Activated CD4-positive, alpha-beta T cell treated with anti-CD3 and anti-CD28 coated beads for 36 hours (primary cell): ENCODE results near the gene CDH23. TPM values are rescaled to one million over a fixed set of nuclear protein-coding genes. Genes with fewer than 3 reads are reported as not detected.

ENCODE experiments used
- ATAC-seq: fragments of 200-7000 bp; cut with Tn5 transposase; one replicate; pipeline ENCODE4 v1.10.0; 2021; ENCODE audit warnings: mild to moderate bottlenecking, moderate library complexity
- CTCF ChIA-PET: fragments of 350-600 bp; sonication (Branson Sonifier 250); formaldehyde crosslinking; loops from one replicate; lab custom pipeline; 2021; ENCODE audit warnings: antibody characterized with exemption; lab: Charles Lee
- POLR2A ChIA-PET: fragments of 350-600 bp; sonication (Branson Sonifier 250); formaldehyde crosslinking; loops from one replicate; lab custom pipeline; 2021; ENCODE audit warnings: antibody characterized with exemption, inconsistent platforms; lab: Charles Lee
- DNase-seq: peaks from one replicate; pipeline ENCODE4 v3.0.0-alpha.2; 2020
- H3K27ac Mint-ChIP-seq: one replicate; pipeline ENCODE4 v1.8.0; 2021; ENCODE audit warnings: mixed read lengths
- H3K27me3 Mint-ChIP-seq: one replicate; pipeline ENCODE4 v1.8.0; 2021; ENCODE audit warnings: mixed read lengths
- H3K36me3 Mint-ChIP-seq: one replicate; pipeline ENCODE4 v1.8.0; 2021; ENCODE audit warnings: low read depth, mixed read lengths
- H3K4me1 Mint-ChIP-seq: one replicate; pipeline ENCODE4 v1.8.0; 2021; ENCODE audit warnings: mixed read lengths
- H3K4me3 Mint-ChIP-seq: one replicate; pipeline ENCODE4 v1.8.0; 2021; ENCODE audit warnings: mild to moderate bottlenecking, moderate library complexity, mixed read lengths
- H3K9me3 Mint-ChIP-seq: one replicate; pipeline ENCODE4 v1.8.0; 2021; ENCODE audit warnings: low read depth, mixed read lengths
- intact Hi-C, 2 experiments: fragments of 100-400 bp; cut with DNase I in 1 of 2; cut with micrococcal nuclease in 1 of 2; formaldehyde crosslinking; loops; one replicate each; pipeline versions ENCODE4 v1.14.2 to v1.15.1; 2022 to 2024; cut with DNase I, micrococcal nuclease
- total RNA-seq, 2 experiments: library from RNA; stranded (reverse); gene quantifications; one replicate each; pipeline ENCODE4 v1.2.3, GENCODE V29; 2021

Gene CDH23
- total RNA-seq, 2 experiments from 2014 or later: 1.5 to 1.6 TPM

- Mint-ChIP-seq H3K27ac (no peak overlapping the region), H3K9me3 (no peaks in the 10 kb centered on the region), H3K4me1 (peaks cover 13% of the 10 kb centered on the region), H3K36me3 (no peaks in the 10 kb centered on the region), H3K4me3 (no peak overlapping the region), H3K27me3 (no peaks in the 10 kb centered on the region)
- POLR2A ChIA-PET: no interaction called here
- DNase-seq: no peak
- intact Hi-C loops: no loop called here
- peak; percentile 66 for ATAC-seq
- CTCF ChIA-PET: interaction anchor here (0.6 kb wide), 1 partner anchor 249 kb away, joined by 3 read pairs; no protein-coding TSS in a partner anchor
Measured at GRCh38 chr10:71797533-71798307, 401.0 kb downstream of the CDH23 start.

GRCh38 chr10:71798308-71798624 is 401.5 kb downstream of the CDH23 start:
- CTCF ChIA-PET: no interaction called here
- ATAC-seq: no peak

GRCh38 chr10:71799112-71799511 is 402.4 kb downstream of the CDH23 start:
- Mint-ChIP-seq H3K27ac (no peak overlapping the region), H3K27me3 (no peaks in the 10 kb centered on the region), H3K36me3 (no peaks in the 10 kb centered on the region), H3K4me3 (no peak overlapping the region), H3K9me3 (no peaks in the 10 kb centered on the region), H3K4me1 (peaks cover 13% of the 10 kb centered on the region)
- ChIA-PET POLR2A (no interaction called here), CTCF (no interaction called here)
- ATAC-seq (no peak), DNase-seq (no peak)
- intact Hi-C loops: no loop called here

More at GRCh38 chr10:71798308-71798624, 401.5 kb downstream of the CDH23 start:
- Mint-ChIP-seq H3K4me3 (no peak overlapping the region), H3K4me1 (peaks cover 13% of the 10 kb centered on the region), H3K36me3 (no peaks in the 10 kb centered on the region), H3K9me3 (no peaks in the 10 kb centered on the region), H3K27ac (no peak overlapping the region), H3K27me3 (no peaks in the 10 kb centered on the region)
- POLR2A ChIA-PET: no interaction called here
- no peak for DNase-seq
- intact Hi-C loops: no loop called here

- intact Hi-C loops: no loop called here
- ATAC-seq (no peak), DNase-seq (no peak)
- Mint-ChIP-seq H3K27me3 (no peaks in the 10 kb centered on the region), H3K9me3 (no peaks in the 10 kb centered on the region), H3K4me1 (peaks cover 13% of the 10 kb centered on the region), H3K36me3 (no peaks in the 10 kb centered on the region), H3K27ac (no peak overlapping the region), H3K4me3 (no peak overlapping the region)
- POLR2A ChIA-PET: no interaction called here
- CTCF ChIA-PET: no interaction called here
Measured at GRCh38 chr10:71799608-71800453, 403.1 kb downstream of the CDH23 start.

GRCh38 chr10:71801361-71801760 is 404.6 kb downstream of the CDH23 start:
- intact Hi-C loops: no loop called here
- Mint-ChIP-seq H3K27ac (no peak overlapping the region), H3K27me3 (no peaks in the 10 kb centered on the region), H3K4me3 (no peak overlapping the region), H3K9me3 (no peaks in the 10 kb centered on the region), H3K36me3 (no peaks in the 10 kb centered on the region), H3K4me1 (peaks cover 15% of the 10 kb centered on the region)
- ATAC-seq (no peak), DNase-seq (no peak)
- CTCF ChIA-PET: interaction anchor here (0.6 kb wide), 1 partner anchor 486 kb away, joined by 3 read pairs; no protein-coding TSS in a partner anchor
- POLR2A ChIA-PET: no interaction called here

- no peak for ATAC-seq
- CTCF ChIA-PET: no interaction called here
- DNase-seq: no peak
- Mint-ChIP-seq H3K4me3 (no peak overlapping the region), H3K27ac (no peak overlapping the region), H3K9me3 (no peaks in the 10 kb centered on the region), H3K4me1 (peaks cover 9% of the 10 kb centered on the region), H3K36me3 (no peaks in the 10 kb centered on the region), H3K27me3 (no peaks in the 10 kb centered on the region)
- intact Hi-C loops: no loop called here
- POLR2A ChIA-PET: no interaction called here
Measured at GRCh38 chr10:71802235-71802634, 405.5 kb downstream of the CDH23 start.

GRCh38 chr10:71802715-71803488 is 406.2 kb downstream of the CDH23 start:
- no peaks in the 10 kb centered on the region for H3K9me3 Mint-ChIP-seq
- no peak for DNase-seq
- ATAC-seq: no peak
- intact Hi-C loops: no loop called here
- POLR2A ChIA-PET: no interaction called here
- H3K27me3 Mint-ChIP-seq: no peaks in the 10 kb centered on the region
- no peaks in the 10 kb centered on the region for H3K36me3 Mint-ChIP-seq
- H3K27ac Mint-ChIP-seq: no peak overlapping the region
- CTCF ChIA-PET: no interaction called here
- peaks cover 2% of the 10 kb centered on the region for H3K4me1 Mint-ChIP-seq
- no peak overlapping the region for H3K4me3 Mint-ChIP-seq

- ATAC-seq: no peak
- H3K9me3 Mint-ChIP-seq: no peaks in the 10 kb centered on the region
- H3K27me3 Mint-ChIP-seq: no peaks in the 10 kb centered on the region
- POLR2A ChIA-PET: no interaction called here
- intact Hi-C loops: no loop called here
- H3K4me1 Mint-ChIP-seq: peaks cover 2% of the 10 kb centered on the region
- no peak overlapping the region for H3K27ac Mint-ChIP-seq
- no peak for DNase-seq
- H3K36me3 Mint-ChIP-seq: no peaks in the 10 kb centered on the region
- CTCF ChIA-PET: no interaction called here
- no peak overlapping the region for H3K4me3 Mint-ChIP-seq
Measured at GRCh38 chr10:71804077-71804476, 407.4 kb downstream of the CDH23 start.

GRCh38 chr10:71805776-71806703 is 409.3 kb downstream of the CDH23 start:
- intact Hi-C loops: no loop called here
- Mint-ChIP-seq H3K36me3 (no peaks in the 10 kb centered on the region), H3K4me1 (peaks cover 2% of the 10 kb centered on the region), H3K27me3 (no peaks in the 10 kb centered on the region), H3K27ac (no peak overlapping the region), H3K4me3 (no peak overlapping the region), H3K9me3 (no peaks in the 10 kb centered on the region)
- peak; percentile 39 for ATAC-seq
- DNase-seq: peak; percentile 28
- CTCF ChIA-PET: interaction anchor here (0.9 kb wide), 2 partner anchors 14 to 112 kb away, joined by 3 read pairs; no protein-coding TSS in a partner anchor
- POLR2A ChIA-PET: interaction anchor here (0.6 kb wide), 1 partner anchor 253 kb away, joined by 6 read pairs; no protein-coding TSS in a partner anchor

GRCh38 chr10:71806704-71807556 is 410.2 kb downstream of the CDH23 start:
- no peak for DNase-seq
- no peaks in the 10 kb centered on the region for H3K27me3 Mint-ChIP-seq
- intact Hi-C loops: no loop called here
- ChIA-PET CTCF (interaction anchor here (0.9 kb wide), 1 partner anchor 15 kb away, joined by 3 read pairs; no protein-coding TSS in a partner anchor), POLR2A (no interaction called here)
- H3K27ac Mint-ChIP-seq: no peak overlapping the region
- no peak overlapping the region for H3K4me3 Mint-ChIP-seq
- no peaks in the 10 kb centered on the region for H3K36me3 Mint-ChIP-seq
- no peaks in the 10 kb centered on the region for H3K9me3 Mint-ChIP-seq
- ATAC-seq: no peak
- H3K4me1 Mint-ChIP-seq: peaks cover 2% of the 10 kb centered on the region
